K562 (cell line): Measurements from ENCODE around the gene CENPX. TPM values are rescaled to one million over a fixed set of nuclear protein-coding genes. Genes with fewer than 3 reads are reported as not detected.

Experiments
- EP400 ChIP-seq: fragments of 450-650 bp; IDR thresholded peaks from 2 replicates; pipeline ENCODE4 v1.6.1; 2017; ENCODE audit warnings: antibody characterized with exemption, mild to moderate bottlenecking, moderate library complexity
- HSF4 ChIP-seq: fragments of 250-450 bp; sonication (Bioruptor Pico); IDR thresholded peaks from 2 replicates; pipeline ENCODE4 v2.1.2; 2022; ENCODE audit warnings: mild to moderate bottlenecking, moderate library complexity, borderline replicate concordance
- NCOA1 ChIP-seq: fragments of 450-650 bp; IDR thresholded peaks from 2 replicates; pipeline ENCODE4 v1.6.1; 2016; ENCODE audit warnings: low read depth
- NONO ChIP-seq, 2 experiments: fragments of 200-400 bp in 1 of 2; fragments of 450-650 bp in 1 of 2; formaldehyde crosslinking in 1 of 2; IDR thresholded peaks; 2 replicates each; pipeline ENCODE4 v1.6.1; 2017; ENCODE audit warnings: low read depth in 2 of 2, mild to moderate bottlenecking in 2 of 2, moderate library complexity in 2 of 2, low read length in 1 of 2
- NR2C2 ChIP-seq, 2 experiments: fragments of 200-800 bp in 1 of 2; sonication (Bioruptor generic) in 1 of 2; sonication (generic) in 1 of 2; formaldehyde crosslinking in 1 of 2; IDR thresholded peaks; 2 replicates each; pipeline versions ENCODE4 v1.6.1 to v1.8.0; 2016 to 2022; ENCODE audit warnings: mild to moderate bottlenecking in 1 of 2, missing compliant biosample characterization in 1 of 2, missing genetic modification characterization in 1 of 2, missing genetic modification reagents in 1 of 2
- PCBP2 ChIP-seq: fragments of 200-400 bp; formaldehyde crosslinking; IDR thresholded peaks from 2 replicates; pipeline ENCODE4 v1.6.1; 2018; ENCODE audit warnings: low read length, low read depth, mild to moderate bottlenecking, moderate library complexity; ENCODE audit not compliant: poor library complexity, severe bottlenecking
- PML ChIP-seq: IDR thresholded peaks from 2 replicates; pipeline ENCODE4 v1.6.1; 2012; ENCODE audit warnings: low read length, inconsistent platforms
- POLR2G ChIP-seq: fragments of 200-400 bp; formaldehyde crosslinking; IDR thresholded peaks from 2 replicates; pipeline ENCODE4 v1.6.1; 2017; ENCODE audit warnings: low read depth, mild to moderate bottlenecking, antibody characterized with exemption, low read length, moderate library complexity
- POLR3A ChIP-seq: IDR thresholded peaks from 2 replicates; pipeline ENCODE4 v1.6.1; 2011; ENCODE audit warnings: borderline replicate concordance, mild to moderate bottlenecking, moderate library complexity; ENCODE audit not compliant: insufficient read length, insufficient read depth; ENCODE audit errors: extremely low read depth
- RBBP5 ChIP-seq: fragments of 200-600 bp; sonication (generic); IDR thresholded peaks from 2 replicates; pipeline ENCODE4 v1.6.1; 2012; ENCODE audit warnings: borderline replicate concordance, mild to moderate bottlenecking, low read length, control low read depth, inconsistent platforms; ENCODE audit not compliant: insufficient read depth, poor library complexity, severe bottlenecking
- SETDB1 ChIP-seq: IDR thresholded peaks from one replicate; pipeline ENCODE4 v1.6.1; 2012; ENCODE audit warnings: low read length, control low read depth, inconsistent platforms
- STAT5A ChIP-seq: IDR thresholded peaks from 2 replicates; pipeline ENCODE4 v1.6.1; 2012; ENCODE audit warnings: low read length, inconsistent platforms, borderline replicate concordance
- TAF9B ChIP-seq: fragments of 450-650 bp; IDR thresholded peaks from 2 replicates; pipeline ENCODE4 v1.6.1; 2018; ENCODE audit warnings: mild to moderate bottlenecking; ENCODE audit not compliant: partially characterized antibody
- TEAD4 ChIP-seq, 2 experiments: sonication (generic) in 1 of 2; formaldehyde crosslinking in 1 of 2; IDR thresholded peaks; 2 replicates each; pipeline versions ENCODE4 v1.6.1 to v1.8.0; 2012 to 2022; ENCODE audit warnings: borderline replicate concordance in 1 of 2, inconsistent platforms in 1 of 2, low read length in 1 of 2, mild to moderate bottlenecking in 1 of 2, missing genetic modification reagents in 1 of 2
- ZFX ChIP-seq: sonication (generic); formaldehyde crosslinking; IDR thresholded peaks from 2 replicates; pipeline ENCODE4 v1.8.0; 2022; ENCODE audit warnings: mild to moderate bottlenecking, missing genetic modification reagents, moderate library complexity
- ZNF140 ChIP-seq: fragments of 250-450 bp; sonication (Bioruptor Pico); IDR thresholded peaks from 2 replicates; pipeline ENCODE4 v1.8.0; 2021; ENCODE audit warnings: moderate library complexity, mild to moderate bottlenecking, inconsistent platforms
- ZNF780A ChIP-seq: fragments of 250-450 bp; sonication (Bioruptor Pico); IDR thresholded peaks from 2 replicates; pipeline ENCODE4 v1.5.0; 2021; ENCODE audit warnings: mild to moderate bottlenecking
- ZNF830 ChIP-seq: fragments of 250-450 bp; sonication (Bioruptor Pico); IDR thresholded peaks from 2 replicates; pipeline ENCODE4 v1.5.0; 2021; ENCODE audit warnings: mild to moderate bottlenecking
- polyA plus RNA-seq, 8 experiments: library from polyadenylated mRNA; depleted of rRNA in 4 of 8; stranded (reverse) in 5 of 8; unstranded in 3 of 8; fragments of >200 nt; fragmentation: Nextera tagmentation in 2 of 8; fragmentation: Illumina TruSeq in 1 of 8; extraction: Ambion mirVana in 2 of 8; extraction: Trizol in 1 of 8; gene quantifications; 2 replicates each; pipeline versions ENCODE4 v1.2.1 to v1.2.3, GENCODE V29; 2011 to 2014; ENCODE audit warnings: inconsistent platforms in 1 of 8, missing spikeins in 1 of 8
- total RNA-seq, 7 experiments: library from RNA; depleted of rRNA in 6 of 7; stranded (reverse); fragments of >200 nt in 6 of 7; fragmentation: Illumina TruSeq in 2 of 7; extraction: Trizol in 2 of 7; gene quantifications; 2 replicates each; pipeline versions ENCODE4 v1.2.1 to v1.2.3, GENCODE V29; 2011 to 2021; ENCODE audit warnings: low replicate concordance in 1 of 7
- TF ChIP-seq, protein P1 (sequence below), 2 experiments: fragments of 450-650 bp in 1 of 2; sonication (generic) in 1 of 2; formaldehyde crosslinking in 1 of 2; IDR thresholded peaks in 1 of 2; conservative IDR thresholded peaks in 1 of 2; 2 replicates each; pipeline versions ENCODE4 v1.6.1 to v1.8.1; 2016 to 2023; ENCODE audit warnings: mild to moderate bottlenecking in 2 of 2, moderate library complexity in 2 of 2, inconsistent platforms in 1 of 2, missing genetic modification reagents in 1 of 2
- TF ChIP-seq, protein P2 (sequence below): IDR thresholded peaks from 2 replicates; pipeline ENCODE4 v1.6.1; 2011; ENCODE audit warnings: borderline replicate concordance, low read depth, mild to moderate bottlenecking, moderate library complexity, low read length; ENCODE audit not compliant: insufficient read depth, poor library complexity, severe bottlenecking
- TF ChIP-seq, protein P3 (sequence below), 2 experiments: fragments of 250-450 bp in 1 of 2; fragments of 450-650 bp in 1 of 2; sonication (Bioruptor Pico) in 1 of 2; IDR thresholded peaks; 2 replicates each; pipeline versions ENCODE4 v1.6.1 to v1.8.0; 2016 to 2021; ENCODE audit warnings: mild to moderate bottlenecking in 2 of 2, moderate library complexity in 2 of 2, missing compliant biosample characterization in 1 of 2, missing genetic modification characterization in 1 of 2
- TF ChIP-seq, protein P4 (sequence below): sonication (generic); formaldehyde crosslinking; IDR thresholded peaks from 2 replicates; pipeline ENCODE4 v1.8.0; 2022; ENCODE audit warnings: missing genetic modification reagents, mild to moderate bottlenecking, borderline replicate concordance

CENPX gene
- total and polyA plus RNA-seq, 9 of the 15 experiments (the other 6 are each of a cell fraction or from before 2014, with no cell fraction given): 32.7 to 352 (median 127) TPM

DNA sequence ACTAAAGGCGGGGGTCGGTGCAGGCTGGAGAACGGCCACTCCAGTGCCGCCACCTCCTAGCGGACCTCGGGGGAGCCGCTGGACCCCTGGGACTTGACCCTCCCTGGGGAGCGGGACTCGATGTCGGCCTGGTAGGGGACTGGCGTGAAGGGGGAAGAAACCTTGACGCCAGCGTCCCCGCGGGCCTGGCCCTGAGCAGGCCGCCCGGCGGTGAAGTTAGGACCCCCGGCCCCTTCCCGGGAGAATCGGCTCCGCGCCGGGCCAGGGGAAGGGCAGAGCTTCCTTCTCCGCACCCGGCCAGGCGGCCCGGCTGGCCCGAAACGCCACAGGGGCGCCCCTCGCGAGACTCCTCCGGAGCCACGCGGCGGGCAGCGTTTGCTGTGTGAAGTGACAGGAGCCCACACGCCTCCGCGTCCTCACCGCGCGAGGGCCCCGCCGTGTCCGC, 42.5 kb upstream of the CENPX start (continued):
- TF ChIP-seq POLR3A: no peak
- TF ChIP-seq, protein P1, sequence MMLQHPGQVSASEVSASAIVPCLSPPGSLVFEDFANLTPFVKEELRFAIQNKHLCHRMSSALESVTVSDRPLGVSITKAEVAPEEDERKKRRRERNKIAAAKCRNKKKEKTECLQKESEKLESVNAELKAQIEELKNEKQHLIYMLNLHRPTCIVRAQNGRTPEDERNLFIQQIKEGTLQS (IDR thresholded peaks at IDR 0.05): no peak
- TF ChIP-seq, protein P1 (CRISPR knock-in tag; conservative IDR thresholded peaks at IDR 0.05): 0 out of 2 replicates have a peak, but pooled peaks have one; percentile 6
- peak in 1 of 2 experiments; percentile 85; a peak in 2 of 4 replicates for TF ChIP-seq NONO (IDR thresholded peaks at IDR 0.05; ENCODE audit: low read depth in 2 of 2, low read length in 1 of 2)
- peak; percentile 81; the same call in 1 of the 2 replicates for TF ChIP-seq POLR2G
- TF ChIP-seq ZNF830 (CRISPR knock-in tag): no peak
- peak; percentile 56 for TF ChIP-seq ZFX
- TF ChIP-seq, protein P2, sequence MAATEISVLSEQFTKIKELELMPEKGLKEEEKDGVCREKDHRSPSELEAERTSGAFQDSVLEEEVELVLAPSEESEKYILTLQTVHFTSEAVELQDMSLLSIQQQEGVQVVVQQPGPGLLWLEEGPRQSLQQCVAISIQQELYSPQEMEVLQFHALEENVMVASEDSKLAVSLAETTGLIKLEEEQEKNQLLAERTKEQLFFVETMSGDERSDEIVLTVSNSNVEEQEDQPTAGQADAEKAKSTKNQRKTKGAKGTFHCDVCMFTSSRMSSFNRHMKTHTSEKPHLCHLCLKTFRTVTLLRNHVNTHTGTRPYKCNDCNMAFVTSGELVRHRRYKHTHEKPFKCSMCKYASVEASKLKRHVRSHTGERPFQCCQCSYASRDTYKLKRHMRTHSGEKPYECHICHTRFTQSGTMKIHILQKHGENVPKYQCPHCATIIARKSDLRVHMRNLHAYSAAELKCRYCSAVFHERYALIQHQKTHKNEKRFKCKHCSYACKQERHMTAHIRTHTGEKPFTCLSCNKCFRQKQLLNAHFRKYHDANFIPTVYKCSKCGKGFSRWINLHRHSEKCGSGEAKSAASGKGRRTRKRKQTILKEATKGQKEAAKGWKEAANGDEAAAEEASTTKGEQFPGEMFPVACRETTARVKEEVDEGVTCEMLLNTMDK: peak; percentile 27
- peak; percentile 83 for TF ChIP-seq RBBP5
- no peak for TF ChIP-seq PML
- TF ChIP-seq, protein P3, sequence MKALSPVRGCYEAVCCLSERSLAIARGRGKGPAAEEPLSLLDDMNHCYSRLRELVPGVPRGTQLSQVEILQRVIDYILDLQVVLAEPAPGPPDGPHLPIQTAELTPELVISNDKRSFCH (CRISPR knock-in tag; IDR thresholded peaks at IDR 0.05): no peak
- TF ChIP-seq, protein P3 (tag; IDR thresholded peaks at IDR 0.05): no peak
- TF ChIP-seq PCBP2: no peak
- TF ChIP-seq ZNF140 (CRISPR knock-in tag): no peak
- TF ChIP-seq HSF4 (CRISPR knock-in tag): no peak
- TF ChIP-seq NR2C2 (CRISPR knock-in tag; IDR thresholded peaks at IDR 0.05): no peak
- 0 out of 2 replicates have a peak, but pooled peaks have one; percentile 96 for TF ChIP-seq NR2C2 (tag; IDR thresholded peaks at IDR 0.05)
- TF ChIP-seq ZNF780A (CRISPR knock-in tag): no peak
- TF ChIP-seq TEAD4 (IDR thresholded peaks at IDR 0.05; ENCODE audit: low read length): no peak
- no peak for TF ChIP-seq TEAD4 (CRISPR knock-in tag; IDR thresholded peaks at IDR 0.05; ENCODE audit: borderline replicate concordance)
- TF ChIP-seq, protein P4, sequence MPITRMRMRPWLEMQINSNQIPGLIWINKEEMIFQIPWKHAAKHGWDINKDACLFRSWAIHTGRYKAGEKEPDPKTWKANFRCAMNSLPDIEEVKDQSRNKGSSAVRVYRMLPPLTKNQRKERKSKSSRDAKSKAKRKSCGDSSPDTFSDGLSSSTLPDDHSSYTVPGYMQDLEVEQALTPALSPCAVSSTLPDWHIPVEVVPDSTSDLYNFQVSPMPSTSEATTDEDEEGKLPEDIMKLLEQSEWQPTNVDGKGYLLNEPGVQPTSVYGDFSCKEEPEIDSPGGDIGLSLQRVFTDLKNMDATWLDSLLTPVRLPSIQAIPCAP (CRISPR knock-in tag): no peak
- no peak for TF ChIP-seq SETDB1
- no peak for TF ChIP-seq STAT5A
- no peak for TF ChIP-seq TAF9B
- no peak for TF ChIP-seq EP400
- TF ChIP-seq NCOA1: no peak
